GM13976 (cell line): Measurements from ENCODE around the gene UGT1A7.
"Not testable (repeated sequence)": the region's sequence is repeated elsewhere in the genome, so short reads cannot be mapped to it uniquely, and the experiment has no call there.

Experiments
- DNase-seq: peaks from one replicate; pipeline ENCODE4 v3.0.0; 2012; ENCODE audit warnings: low spot score
- in situ Hi-C: fragments of 300-500 bp; cut with MboI; formaldehyde crosslinking; loops from one replicate; pipeline ENCODE4 v1.12.0; 2022; ENCODE audit warnings: low sequenced_read_pairs, mixed read lengths, inconsistent platforms; ENCODE audit not compliant: unreplicated experiment
- TF ChIP-seq, protein P1 (sequence below): IDR thresholded peaks from 2 replicates; pipeline ENCODE4 v1.5.1; 2012; ENCODE audit warnings: borderline replicate concordance, mild to moderate bottlenecking; ENCODE audit not compliant: insufficient read depth; ENCODE audit errors: extremely low read depth, missing control alignments, control extremely low read depth

The UGT1A7 gene

DNA sequence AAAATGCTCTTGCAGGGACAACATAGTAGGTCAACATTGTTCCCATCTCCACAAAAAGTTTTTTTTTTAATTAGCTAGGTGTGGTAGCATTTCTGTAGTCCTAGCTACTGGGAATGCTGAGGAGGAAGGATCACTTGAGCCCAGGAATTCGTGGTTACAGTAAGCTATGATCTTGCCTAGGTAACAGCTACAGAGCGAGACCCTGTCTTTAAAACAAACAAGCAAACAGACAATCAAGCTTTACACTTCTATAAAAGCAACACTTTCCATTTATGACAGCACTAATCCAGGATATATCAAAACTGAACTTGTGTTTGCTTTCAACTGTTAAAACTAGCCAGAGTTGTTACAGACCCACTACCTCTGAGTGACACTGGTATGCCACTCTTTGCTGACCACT lies 59.2 kb downstream of the UGT1A7 start:
- no peak for DNase-seq
- TF ChIP-seq, protein P1, sequence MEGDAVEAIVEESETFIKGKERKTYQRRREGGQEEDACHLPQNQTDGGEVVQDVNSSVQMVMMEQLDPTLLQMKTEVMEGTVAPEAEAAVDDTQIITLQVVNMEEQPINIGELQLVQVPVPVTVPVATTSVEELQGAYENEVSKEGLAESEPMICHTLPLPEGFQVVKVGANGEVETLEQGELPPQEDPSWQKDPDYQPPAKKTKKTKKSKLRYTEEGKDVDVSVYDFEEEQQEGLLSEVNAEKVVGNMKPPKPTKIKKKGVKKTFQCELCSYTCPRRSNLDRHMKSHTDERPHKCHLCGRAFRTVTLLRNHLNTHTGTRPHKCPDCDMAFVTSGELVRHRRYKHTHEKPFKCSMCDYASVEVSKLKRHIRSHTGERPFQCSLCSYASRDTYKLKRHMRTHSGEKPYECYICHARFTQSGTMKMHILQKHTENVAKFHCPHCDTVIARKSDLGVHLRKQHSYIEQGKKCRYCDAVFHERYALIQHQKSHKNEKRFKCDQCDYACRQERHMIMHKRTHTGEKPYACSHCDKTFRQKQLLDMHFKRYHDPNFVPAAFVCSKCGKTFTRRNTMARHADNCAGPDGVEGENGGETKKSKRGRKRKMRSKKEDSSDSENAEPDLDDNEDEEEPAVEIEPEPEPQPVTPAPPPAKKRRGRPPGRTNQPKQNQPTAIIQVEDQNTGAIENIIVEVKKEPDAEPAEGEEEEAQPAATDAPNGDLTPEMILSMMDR: no peak
- in situ Hi-C loops: no loop called here

DNA sequence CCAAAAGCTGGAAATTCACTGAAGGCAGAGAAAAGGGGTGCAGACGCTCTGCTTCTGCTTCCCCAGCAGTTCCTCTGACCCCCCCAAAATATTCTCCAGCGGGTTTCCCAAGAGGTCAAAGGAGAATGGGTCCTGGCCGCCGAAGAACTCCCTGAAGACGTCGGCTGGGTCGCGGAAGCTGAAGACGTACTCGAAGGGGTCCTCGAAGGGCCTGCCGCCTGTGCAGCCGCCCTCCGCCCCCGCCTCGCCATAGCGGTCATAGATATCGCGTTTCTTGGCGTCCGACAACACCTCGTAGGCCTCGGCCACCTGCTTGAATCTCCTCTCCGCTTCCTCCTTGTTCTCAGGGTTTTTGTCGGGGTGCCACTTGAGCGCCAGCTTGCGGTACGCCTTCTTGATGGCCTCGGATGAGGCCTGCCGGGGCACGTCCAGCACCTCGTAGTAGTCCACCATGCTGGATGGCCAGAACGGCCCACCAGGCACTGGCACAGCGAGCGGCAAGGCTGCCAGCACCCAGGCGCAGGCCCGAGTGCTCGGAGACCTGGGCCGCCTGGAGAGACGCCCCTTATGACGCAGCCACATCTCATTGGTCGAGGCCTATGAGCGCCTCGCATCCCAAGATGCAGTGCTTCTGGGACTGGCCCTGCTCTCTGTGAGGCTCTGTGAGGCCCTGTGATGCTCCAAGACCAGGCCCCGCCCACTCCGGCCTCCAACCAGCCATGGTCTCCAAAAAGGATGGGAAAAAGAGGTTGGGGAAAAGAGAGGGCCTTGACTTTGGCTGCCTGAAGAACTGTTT lies 62.0 kb downstream of the UGT1A7 start:
- in situ Hi-C loops: no loop called here
- TF ChIP-seq, protein P1: no peak
- DNase-seq: no peak

DNA sequence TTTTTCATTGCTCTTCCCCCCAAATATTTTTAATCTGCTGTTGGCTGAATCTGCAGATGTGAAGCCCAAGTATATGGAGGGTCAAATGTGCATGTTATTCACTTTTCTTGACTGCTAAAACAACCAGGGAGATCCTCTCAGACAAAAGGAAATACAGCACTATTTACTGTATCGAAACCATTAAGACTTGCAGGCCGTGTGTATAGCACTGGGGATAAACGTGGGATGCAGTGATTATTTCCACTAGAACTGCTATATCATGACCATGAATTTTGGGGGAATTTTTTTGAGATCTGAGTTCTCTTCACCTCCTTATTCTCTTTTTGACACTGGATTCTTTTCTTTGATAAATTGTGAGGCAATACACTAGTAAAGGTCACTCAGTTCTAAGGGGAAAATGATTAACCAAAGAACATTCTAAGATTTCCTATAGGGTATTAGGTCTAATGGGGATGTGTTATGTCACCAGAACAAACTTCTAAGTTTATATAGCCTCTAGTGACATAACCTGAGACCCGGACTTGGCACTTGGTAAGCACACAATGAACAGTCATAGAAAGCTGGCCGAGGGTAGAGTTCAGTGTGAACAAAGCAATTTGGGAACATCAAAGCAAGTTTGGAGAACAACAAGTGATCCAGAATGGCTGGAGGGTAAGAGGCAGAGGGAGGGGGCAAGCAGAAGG lies 63.5 kb downstream of the UGT1A7 start:
- TF ChIP-seq, protein P1: no peak
- no peak for DNase-seq
- in situ Hi-C loops: no loop called here

DNA sequence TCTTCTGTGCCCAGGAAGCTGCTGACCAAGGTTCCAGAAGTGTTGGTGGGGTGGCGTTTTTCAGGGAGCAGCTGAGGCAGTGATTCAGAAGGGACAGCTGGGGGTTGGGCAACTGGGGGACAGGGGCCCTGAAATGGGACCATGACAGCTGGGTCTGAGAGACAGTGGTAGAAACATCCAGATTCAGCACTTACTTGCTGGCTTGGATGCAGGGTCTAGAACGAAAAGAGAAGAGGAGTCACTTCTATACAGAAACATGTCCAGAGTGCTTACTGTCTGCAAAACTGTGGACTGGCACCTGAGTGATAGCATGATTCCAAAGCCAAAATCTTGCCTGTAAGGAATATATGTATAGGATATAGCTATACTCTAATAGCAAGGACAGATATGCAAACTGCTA lies 64.1 kb downstream of the UGT1A7 start:
- in situ Hi-C loops, DNase-seq: not testable (repeated sequence)

DNA sequence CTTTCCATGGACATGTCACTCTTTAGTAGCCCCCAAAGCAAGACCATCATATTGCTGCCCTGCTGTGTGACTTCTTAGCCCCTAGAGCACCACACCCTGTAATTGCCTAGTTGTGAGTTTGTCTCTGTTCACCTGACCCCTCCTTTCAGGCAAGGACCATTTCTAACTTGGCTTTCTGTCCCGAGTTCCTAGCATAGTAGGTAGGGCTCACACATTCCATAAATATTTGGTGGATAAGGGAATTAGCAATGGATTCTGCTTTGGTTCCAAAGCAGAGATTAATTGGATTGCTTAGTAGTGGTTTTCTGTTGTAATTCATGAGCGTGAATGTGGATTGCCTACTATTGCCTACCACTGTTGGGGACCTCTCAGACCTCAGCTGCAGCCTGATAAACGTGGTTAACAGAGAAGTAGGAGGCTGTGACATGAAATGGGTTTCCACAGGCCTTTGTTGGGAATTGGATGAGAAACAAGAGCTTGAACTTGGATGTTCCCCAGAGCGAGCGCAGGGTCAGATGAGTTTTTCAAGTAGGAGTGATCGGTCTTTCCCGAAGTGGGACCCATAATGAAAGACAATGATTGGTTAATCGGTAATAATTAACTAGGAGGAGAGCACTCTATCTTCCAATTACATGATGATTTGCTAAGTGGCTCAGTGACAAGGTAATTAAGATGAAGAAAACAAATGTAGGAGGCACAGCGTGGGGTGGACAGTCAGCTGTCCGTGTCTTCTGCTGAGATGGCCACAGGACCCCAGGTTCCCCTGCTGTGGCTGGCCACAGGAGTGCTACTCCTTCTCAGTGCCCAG lies 65.0 kb downstream of the UGT1A7 start:
- in situ Hi-C loops: no loop called here
- DNase-seq: no peak
- TF ChIP-seq, protein P1: no peak

DNA sequence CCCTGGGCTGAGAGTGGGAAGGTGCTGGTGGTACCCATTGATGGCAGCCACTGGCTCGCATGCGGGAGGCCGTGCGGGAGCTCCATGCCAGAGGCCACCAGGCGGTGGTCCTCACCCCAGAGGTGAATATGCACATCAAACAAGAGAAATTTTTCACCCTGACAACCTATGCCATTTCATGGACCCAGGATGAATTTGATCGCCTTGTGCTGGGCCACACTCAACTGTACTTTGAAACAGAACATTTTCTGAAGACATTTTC lies 65.5 kb downstream of the UGT1A7 start:
- in situ Hi-C loops: no loop called here
- no peak for DNase-seq
- TF ChIP-seq, protein P1: no peak

DNA sequence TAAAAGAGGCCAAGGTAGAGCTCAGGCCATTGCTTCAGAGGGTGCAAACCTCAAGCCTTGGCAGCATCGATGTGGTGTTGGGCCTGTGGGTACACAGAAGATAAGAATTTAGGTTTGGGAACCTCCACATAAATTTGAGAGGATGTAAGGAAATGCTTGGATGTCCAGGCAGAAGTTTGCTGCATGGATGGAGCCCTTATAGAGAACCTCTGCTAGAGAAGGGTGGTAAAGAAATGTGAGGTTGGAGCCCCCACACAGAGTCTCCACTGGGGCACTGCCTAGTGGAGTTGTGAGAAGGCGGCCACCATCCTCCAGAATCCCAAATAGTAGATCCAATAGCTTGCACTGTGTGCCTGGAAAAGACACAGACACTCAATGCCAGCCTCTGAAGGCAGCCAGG lies 69.0 kb downstream of the UGT1A7 start:
- DNase-seq, in situ Hi-C loops: not testable (repeated sequence)

DNA sequence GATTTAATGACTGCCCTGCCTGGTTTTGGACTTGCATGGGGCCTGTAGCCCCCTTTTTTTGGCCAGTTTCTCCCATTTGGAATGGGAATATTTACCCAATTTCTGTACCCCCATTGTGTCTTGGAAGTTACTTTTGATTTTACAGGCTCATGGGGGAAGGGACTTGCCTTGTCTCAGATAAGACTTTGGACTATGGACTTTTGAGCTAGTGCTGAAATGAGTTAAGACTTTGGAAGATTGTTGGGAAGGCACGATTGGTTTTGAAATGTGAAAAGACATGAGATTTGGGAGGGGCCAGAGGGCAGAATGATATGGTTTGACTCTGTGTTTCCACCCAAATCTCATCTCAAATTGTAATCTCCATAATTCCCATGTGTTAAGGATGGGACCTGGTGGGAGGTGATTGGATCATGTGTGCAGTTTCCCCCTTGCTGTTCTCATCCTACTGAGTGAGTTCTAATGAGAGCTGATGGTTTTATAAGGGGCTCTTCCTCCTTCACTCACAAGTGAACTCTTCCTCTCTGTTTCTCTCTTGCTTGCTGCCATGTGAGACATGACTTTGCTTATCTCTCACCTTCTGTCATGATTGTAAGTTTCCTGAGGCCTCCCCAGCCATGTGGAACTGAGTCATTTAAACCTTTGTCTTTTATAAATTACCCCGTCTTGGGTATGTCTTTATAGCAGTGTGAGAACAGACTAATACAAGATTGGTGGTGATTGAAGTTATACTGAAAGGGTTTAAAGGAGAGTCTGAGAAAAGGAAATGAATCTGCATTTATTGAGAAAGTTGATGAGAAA lies 69.7 kb downstream of the UGT1A7 start:
- in situ Hi-C loops, DNase-seq: not testable (repeated sequence)
